Mesodermal cell (in vitro differentiated cells): ENCODE measurements around the gene DCK.
"Not testable (repeated sequence)": the region's sequence is repeated elsewhere in the genome, so short reads cannot be mapped to it uniquely, and the experiment has no call there.

Experiments used
- H3K27ac ChIP-seq: 2 replicates; pipeline ENCODE4 v1.7.0; 2013; ENCODE audit warnings: mild to moderate bottlenecking, low read depth, low read length, moderate library complexity; ENCODE audit not compliant: severe bottlenecking
- H3K36me3 ChIP-seq: 2 replicates; pipeline ENCODE4 v1.7.1; 2013; ENCODE audit warnings: mild to moderate bottlenecking, low read length, moderate library complexity; ENCODE audit not compliant: control insufficient read depth, insufficient read depth
- H3K4me1 ChIP-seq: one replicate; pipeline ENCODE4 v1.7.1; 2013; ENCODE audit warnings: mild to moderate bottlenecking, low read length; ENCODE audit not compliant: insufficient read depth, control insufficient read depth, poor library complexity, severe bottlenecking
- H3K4me3 ChIP-seq: 2 replicates; pipeline ENCODE4 v1.7.0; 2013; ENCODE audit warnings: low read length, control low read depth, mild to moderate bottlenecking; ENCODE audit not compliant: insufficient read depth, poor library complexity, severe bottlenecking; ENCODE audit errors: extremely low read depth
- H3K9me3 ChIP-seq: 2 replicates; pipeline ENCODE4 v1.7.1; 2013; ENCODE audit warnings: mild to moderate bottlenecking, low read length, moderate library complexity; ENCODE audit not compliant: control insufficient read depth
- WGBS, 2 experiments: methylation state at CpG; one replicate each; pipeline ENCODE4 v1.1.5; 2013; ENCODE audit warnings: missing lambda C conversion rate in 2 of 2; ENCODE audit not compliant: insufficient coverage in 2 of 2; 5-methylcytosine and 5-hydroxymethylcytosine counted together

Gene DCK

GRCh38 chr4:71059573-71059972 is 66.1 kb downstream of the DCK start:
- H3K36me3 ChIP-seq, H3K4me3 ChIP-seq, H3K27ac ChIP-seq, H3K9me3 ChIP-seq, H3K4me1 ChIP-seq: not testable (repeated sequence)
- 83 to 100% methylated on average over 2 to 4 of the region's 16 CpGs for WGBS, 2 experiments

GRCh38 chr4:71062436-71062835 is 69.0 kb downstream of the DCK start:
- no peaks in the 10 kb centered on the region for H3K36me3 ChIP-seq
- WGBS, 2 experiments, result no CpG with 5 or more reads among the region's 2 CpGs
- no peak overlapping the region for H3K27ac ChIP-seq

GRCh38 chr4:71063711-71064110 is 70.3 kb downstream of the DCK start:
- no peak overlapping the region for H3K4me3 ChIP-seq
- H3K27ac ChIP-seq, result no peak overlapping the region
- WGBS, 2 experiments, result 86 to 100% methylated on average over 1 of the region's 1 CpG
- H3K4me1 ChIP-seq, result no peaks in the 10 kb centered on the region
- no peaks in the 10 kb centered on the region for H3K9me3 ChIP-seq
- H3K36me3 ChIP-seq, result no peaks in the 10 kb centered on the region

More at GRCh38 chr4:71062436-71062835, 69.0 kb downstream of the DCK start:
- Histone ChIP-seq H3K4me1 (no peaks in the 10 kb centered on the region), H3K9me3 (no peaks in the 10 kb centered on the region), H3K4me3 (no peak overlapping the region)

GRCh38 chr4:71064521-71064920 is 71.1 kb downstream of the DCK start:
- Histone ChIP-seq H3K4me1 (no peaks in the 10 kb centered on the region), H3K9me3 (no peaks in the 10 kb centered on the region), H3K27ac (no peak overlapping the region), H3K4me3 (no peak overlapping the region), H3K36me3 (no peaks in the 10 kb centered on the region)
- WGBS, 2 experiments, result 100% methylated on average over 3 to 6 of the region's 6 CpGs

GRCh38 chr4:71065991-71066510 is 72.6 kb downstream of the DCK start:
- Histone ChIP-seq H3K4me1 (no peaks in the 10 kb centered on the region), H3K9me3 (no peaks in the 10 kb centered on the region), H3K4me3 (no peak overlapping the region), H3K27ac (no peak overlapping the region), H3K36me3 (no peaks in the 10 kb centered on the region)
- WGBS, 2 experiments, result 100% methylated on average over 1 of the region's 2 CpGs; no CpG with 5 or more reads in 1 of the 2 experiments

- Histone ChIP-seq H3K4me1 (no peaks in the 10 kb centered on the region), H3K27ac (no peak overlapping the region), H3K36me3 (no peaks in the 10 kb centered on the region), H3K9me3 (no peaks in the 10 kb centered on the region), H3K4me3 (no peak overlapping the region)
- 85 to 92% methylated on average over 1 to 2 of the region's 4 CpGs for WGBS, 2 experiments
These were observed 73.6 kb downstream of the DCK start for GRCh38 chr4:71066737-71067716.

- WGBS, 2 experiments, result no CpG with 5 or more reads among the region's 1 CpG
- no peaks in the 10 kb centered on the region for H3K4me1 ChIP-seq
These were observed 75.6 kb downstream of the DCK start for GRCh38 chr4:71069063-71069462.

GRCh38 chr4:71070015-71070414 is 76.6 kb downstream of the DCK start:
- H3K36me3 ChIP-seq, result no peaks in the 10 kb centered on the region
- no peaks in the 10 kb centered on the region for H3K9me3 ChIP-seq
- H3K4me1 ChIP-seq, result no peaks in the 10 kb centered on the region
- 80 to 100% methylated on average over 1 of the region's 1 CpG for WGBS, 2 experiments
- no peak overlapping the region for H3K27ac ChIP-seq
- no peak overlapping the region for H3K4me3 ChIP-seq

More at GRCh38 chr4:71069063-71069462, 75.6 kb downstream of the DCK start:
- no peak overlapping the region for H3K4me3 ChIP-seq
- H3K36me3 ChIP-seq, result no peaks in the 10 kb centered on the region
- H3K9me3 ChIP-seq, result no peaks in the 10 kb centered on the region
- H3K27ac ChIP-seq, result no peak overlapping the region

GRCh38 chr4:71074452-71075299 is 81.2 kb downstream of the DCK start:
- no peak overlapping the region for H3K4me3 ChIP-seq
- no peak overlapping the region for H3K27ac ChIP-seq
- H3K9me3 ChIP-seq, result no peaks in the 10 kb centered on the region
- no peaks in the 10 kb centered on the region for H3K36me3 ChIP-seq
- H3K4me1 ChIP-seq, result no peaks in the 10 kb centered on the region
- WGBS, 2 experiments, result 80 to 89% methylated on average over 7 to 8 of the region's 10 CpGs
